Activated CD4-positive, alpha-beta memory T cell treated with anti-CD3 and anti-CD28 coated beads for 36 hours (primary cell): Measurements from ENCODE around the gene HCFC1R1. TPM values are rescaled to one million over a fixed set of nuclear protein-coding genes. Genes with fewer than 3 reads are reported as not detected.

ENCODE experiments used
- CTCF ChIA-PET: fragments of 350-600 bp; sonication (Branson Sonifier 250); formaldehyde crosslinking; loops from one replicate; lab custom pipeline; 2021; ENCODE audit warnings: antibody characterized with exemption, inconsistent platforms; lab: Charles Lee
- POLR2A ChIA-PET: fragments of 350-600 bp; sonication (Branson Sonifier 250); formaldehyde crosslinking; loops from one replicate; lab custom pipeline; 2021; ENCODE audit warnings: antibody characterized with exemption; lab: Charles Lee
- DNase-seq: peaks from one replicate; pipeline ENCODE4 v3.0.0-alpha.2; 2020
- H3K27ac Mint-ChIP-seq: one replicate; pipeline ENCODE4 v1.8.0; 2021; ENCODE audit warnings: mixed read lengths
- H3K27me3 Mint-ChIP-seq: one replicate; pipeline ENCODE4 v1.8.0; 2021; ENCODE audit warnings: mixed read lengths
- H3K36me3 Mint-ChIP-seq: one replicate; pipeline ENCODE4 v1.8.0; 2021; ENCODE audit warnings: mixed read lengths
- H3K4me1 Mint-ChIP-seq: one replicate; pipeline ENCODE4 v1.8.0; 2021; ENCODE audit warnings: low read depth, mixed read lengths
- H3K4me3 Mint-ChIP-seq: one replicate; pipeline ENCODE4 v1.8.0; 2021; ENCODE audit warnings: mild to moderate bottlenecking, mixed read lengths
- H3K9me3 Mint-ChIP-seq: one replicate; pipeline ENCODE4 v1.8.0; 2021; ENCODE audit warnings: mixed read lengths
- intact Hi-C: fragments of 100-400 bp; cut with micrococcal nuclease; formaldehyde crosslinking; loops from one replicate; pipeline ENCODE4 v1.15.1; 2023
- total RNA-seq, 2 experiments: library from RNA; stranded (reverse); gene quantifications; one replicate each; pipeline ENCODE4 v1.2.3, GENCODE V29; 2021

The HCFC1R1 gene
- total RNA-seq, 2 experiments from 2014 or later = 31.8 to 32.8 TPM

GRCh38 chr16:3046641-3047386 lies 23.1 kb upstream of the HCFC1R1 start:
- no peaks in the 10 kb centered on the region for H3K36me3 Mint-ChIP-seq
- H3K9me3 Mint-ChIP-seq = no peaks in the 10 kb centered on the region
- H3K4me3 Mint-ChIP-seq = no peak overlapping the region
- no peak overlapping the region for H3K27ac Mint-ChIP-seq
- ChIA-PET POLR2A (interaction anchor here (1.0 to 1.3 kb wide), 2 partner anchors 15 kb away, joined by 3 to 5 read pairs; no protein-coding TSS in a partner anchor), CTCF (interaction anchor here (1.8 to 6.2 kb wide), 4 partner anchors 12 to 83 kb away, joined by 8 to 89 read pairs (median 16); no protein-coding TSS in a partner anchor)
- H3K4me1 Mint-ChIP-seq = peaks cover 23% of the 10 kb centered on the region
- peaks cover 27% of the 10 kb centered on the region for H3K27me3 Mint-ChIP-seq
- intact Hi-C loops = no loop called here
- no peak for DNase-seq

- intact Hi-C loops = no loop called here
- no peaks in the 10 kb centered on the region for H3K36me3 Mint-ChIP-seq
- DNase-seq = no peak
Observed at GRCh38 chr16:3045758-3046640, 22.3 kb upstream of the HCFC1R1 start, which contains the start of gene MMP25. Gene MMP25 (plus strand): TSS chr16:3046561. CDS start chr16:3046918, 357 bp downstream.

GRCh38 chr16:3044708-3045107 lies 21.0 kb upstream of the HCFC1R1 start:
- no peak overlapping the region for H3K27ac Mint-ChIP-seq
- DNase-seq = no peak

More at GRCh38 chr16:3045758-3046640, 22.3 kb upstream of the HCFC1R1 start, which contains the start of gene MMP25:
- POLR2A ChIA-PET = interaction anchor here (1.0 to 1.1 kb wide), 2 partner anchors 15 to 89 kb away, joined by 3 read pairs; partner anchors contain the start of gene ZNF213
- CTCF ChIA-PET = interaction anchor here (1.0 to 2.2 kb wide), 4 partner anchors 11 to 17 kb away, joined by 3 to 16 read pairs (median 9); no protein-coding TSS in a partner anchor
- Mint-ChIP-seq H3K9me3 (no peaks in the 10 kb centered on the region), H3K4me3 (peak within 1 kb of the TSS; percentile 68), H3K4me1 (peaks cover 16% of the 10 kb centered on the region), H3K27me3 (peaks cover 29% of the 10 kb centered on the region), H3K27ac (no peak within 1 kb of the TSS)

GRCh38 chr16:3042376-3042775 lies 18.6 kb upstream of the HCFC1R1 start:
- Mint-ChIP-seq H3K36me3 (no peaks in the 10 kb centered on the region), H3K4me1 (peaks cover 13% of the 10 kb centered on the region), H3K27me3 (peaks cover 50% of the 10 kb centered on the region), H3K27ac (no peak overlapping the region), H3K4me3 (no peak overlapping the region), H3K9me3 (no peaks in the 10 kb centered on the region)
- ChIA-PET POLR2A (no interaction called here), CTCF (interaction anchor here (0.9 to 3.7 kb wide), 4 partner anchors 12 to 87 kb away, joined by 3 to 60 read pairs (median 9); no protein-coding TSS in a partner anchor)
- DNase-seq = no peak
- intact Hi-C loops = no loop called here

More at GRCh38 chr16:3044708-3045107, 21.0 kb upstream of the HCFC1R1 start:
- H3K27me3 Mint-ChIP-seq = peaks cover 33% of the 10 kb centered on the region
- H3K4me3 Mint-ChIP-seq = peak overlapping the region; percentile 68
- intact Hi-C loops = no loop called here
- peaks cover 15% of the 10 kb centered on the region for H3K4me1 Mint-ChIP-seq
- ChIA-PET CTCF (interaction anchor here (2.2 kb wide), 1 partner anchor 13 kb away, joined by 16 read pairs; no protein-coding TSS in a partner anchor), POLR2A (no interaction called here)
- H3K36me3 Mint-ChIP-seq = no peaks in the 10 kb centered on the region
- H3K9me3 Mint-ChIP-seq = no peaks in the 10 kb centered on the region

- ChIA-PET POLR2A (interaction anchor here (0.5 to 1.7 kb wide), 3 partner anchors 13 to 107 kb away, joined by 3 to 4 read pairs (median 3); partner anchors contain the start of gene IL32), CTCF (interaction anchor here (2.8 to 3.5 kb wide), 2 partner anchors 10 to 20 kb away, joined by 16 to 32 read pairs; no protein-coding TSS in a partner anchor)
- no peak for DNase-seq
- peaks cover 14% of the 10 kb centered on the region for H3K4me1 Mint-ChIP-seq
- no peak overlapping the region for H3K27ac Mint-ChIP-seq
- intact Hi-C loops = no loop called here
- H3K9me3 Mint-ChIP-seq = no peaks in the 10 kb centered on the region
- H3K4me3 Mint-ChIP-seq = no peak overlapping the region
- H3K36me3 Mint-ChIP-seq = no peaks in the 10 kb centered on the region
- peaks cover 52% of the 10 kb centered on the region for H3K27me3 Mint-ChIP-seq
Observed at GRCh38 chr16:3038896-3039295, 15.2 kb upstream of the HCFC1R1 start.

GRCh38 chr16:3038256-3038655 lies 14.5 kb upstream of the HCFC1R1 start:
- Mint-ChIP-seq H3K4me3 (no peak overlapping the region), H3K9me3 (no peaks in the 10 kb centered on the region), H3K36me3 (no peaks in the 10 kb centered on the region), H3K27me3 (peaks cover 51% of the 10 kb centered on the region), H3K27ac (no peak overlapping the region), H3K4me1 (peaks cover 14% of the 10 kb centered on the region)
- ChIA-PET POLR2A (interaction anchor here (1.7 kb wide), 1 partner anchor 27 kb away, joined by 4 read pairs; the partner anchor contains the start of gene IL32), CTCF (interaction anchor here (0.7 to 3.5 kb wide), 2 partner anchors 9 to 93 kb away, joined by 3 to 32 read pairs; no protein-coding TSS in a partner anchor)
- intact Hi-C loops = no loop called here
- no peak for DNase-seq

- Mint-ChIP-seq H3K4me3 (no peak within 1 kb of the TSS), H3K36me3 (no peaks in the 10 kb centered on the region), H3K27me3 (peaks cover 56% of the 10 kb centered on the region), H3K9me3 (no peaks in the 10 kb centered on the region), H3K27ac (no peak within 1 kb of the TSS), H3K4me1 (peaks cover 14% of the 10 kb centered on the region)
- intact Hi-C loops = no loop called here
- DNase-seq = no peak
- ChIA-PET CTCF (interaction anchor here (3.5 kb wide), 1 partner anchor 8 kb away, joined by 32 read pairs; no protein-coding TSS in a partner anchor), POLR2A (no interaction called here)
Observed at GRCh38 chr16:3036726-3037315, 13.1 kb upstream of the HCFC1R1 start, which contains the start of gene BICDL2. Gene BICDL2 (minus strand): TSS chr16:3036944. CDS start chr16:3035496, 1,448 bp downstream.

GRCh38 chr16:3035972-3036725 lies 12.4 kb upstream of the HCFC1R1 start:
- H3K36me3 Mint-ChIP-seq = no peaks in the 10 kb centered on the region
- ChIA-PET POLR2A (no interaction called here), CTCF (interaction anchor here (0.6 to 9.2 kb wide), 4 partner anchors 12 to 66 kb away, joined by 3 to 92 read pairs (median 4); partner anchors contain the start of genes HCFC1R1 and THOC6)
- peaks cover 55% of the 10 kb centered on the region for H3K27me3 Mint-ChIP-seq
- H3K9me3 Mint-ChIP-seq = no peaks in the 10 kb centered on the region
- intact Hi-C loops = no loop called here
- H3K27ac Mint-ChIP-seq = no peak overlapping the region
- peaks cover 14% of the 10 kb centered on the region for H3K4me1 Mint-ChIP-seq
- no peak for DNase-seq
- H3K4me3 Mint-ChIP-seq = no peak overlapping the region

- H3K4me1 Mint-ChIP-seq = peaks cover 14% of the 10 kb centered on the region
- no peak overlapping the region for H3K4me3 Mint-ChIP-seq
- intact Hi-C loops = no loop called here
- ChIA-PET CTCF (interaction anchor here (0.6 to 11.0 kb wide), 7 partner anchors 10 to 250 kb away, joined by 3 to 200 read pairs (median 3); partner anchors contain the start of genes HCFC1R1, THOC6 and ZNF213), POLR2A (interaction anchor here (1.0 kb wide), 1 partner anchor 23 kb away, joined by 3 read pairs; no protein-coding TSS in a partner anchor)
- H3K27me3 Mint-ChIP-seq = peaks cover 55% of the 10 kb centered on the region
- no peaks in the 10 kb centered on the region for H3K9me3 Mint-ChIP-seq
- H3K27ac Mint-ChIP-seq = no peak overlapping the region
- no peaks in the 10 kb centered on the region for H3K36me3 Mint-ChIP-seq
- no peak for DNase-seq
Observed at GRCh38 chr16:3035289-3035971, 11.7 kb upstream of the HCFC1R1 start.

- Mint-ChIP-seq H3K9me3 (no peaks in the 10 kb centered on the region), H3K4me3 (no peak overlapping the region), H3K4me1 (peaks cover 25% of the 10 kb centered on the region), H3K27ac (no peak overlapping the region), H3K27me3 (peaks cover 46% of the 10 kb centered on the region), H3K36me3 (no peaks in the 10 kb centered on the region)
- no peak for DNase-seq
- ChIA-PET POLR2A (no interaction called here), CTCF (interaction anchor here (0.8 to 17.0 kb wide), 12 partner anchors 8 to 135 kb away, joined by 3 to 412 read pairs (median 8); partner anchors contain the start of genes CLDN9 and ZNF213)
- intact Hi-C loops = no loop called here
Observed at GRCh38 chr16:3032624-3033023, 8.9 kb upstream of the HCFC1R1 start.
